ENCODE measurements around the gene TFRC.
"Not testable (repeated sequence)": the region's sequence is repeated elsewhere in the genome, so short reads cannot be mapped to it uniquely, and the experiment has no call there.

TFRC gene

DNA sequence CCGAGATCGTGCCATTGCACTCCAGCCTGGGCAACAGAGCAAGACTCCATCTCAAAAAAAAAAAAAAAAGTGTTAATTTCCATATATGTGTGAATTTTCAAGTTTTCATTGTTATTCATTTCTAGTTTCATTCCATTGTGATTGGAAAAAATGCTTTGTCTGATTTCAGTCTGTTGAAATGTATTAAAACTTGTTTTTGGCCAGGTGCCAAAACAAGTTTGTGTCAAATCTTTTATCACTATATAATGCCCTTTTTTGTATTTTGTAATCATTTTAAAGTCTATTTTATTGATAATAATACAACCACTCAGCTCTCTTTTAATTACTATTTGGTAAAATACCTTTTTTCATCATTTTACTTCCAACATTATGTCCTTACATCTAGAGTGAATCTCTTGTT lies 42.5 kb downstream of the TFRC start:
- H3K9ac ChIP-seq (ENCODE audit: low read length): no peak overlapping the region
- H3K4me1 ChIP-seq (ENCODE audit: control insufficient read depth, low read depth, low read length): no peaks in the 10 kb centered on the region
- no peak overlapping the region for H3K27ac ChIP-seq (ENCODE audit: low read length)
- H3K9me3 ChIP-seq (ENCODE audit: control insufficient read depth, low read depth, low read length): no peaks in the 10 kb centered on the region
- no peaks in the 10 kb centered on the region for H3K36me3 ChIP-seq (ENCODE audit: control insufficient read depth, low read depth, low read length)
- no peak overlapping the region for H3K4me3 ChIP-seq (ENCODE audit: low read length)
- no peaks in the 10 kb centered on the region for H3K27me3 ChIP-seq (ENCODE audit: control insufficient read depth, insufficient read depth, low read length)

- H3K27me3 ChIP-seq (ENCODE audit: control insufficient read depth, insufficient read depth, low read length); H3K36me3 ChIP-seq (ENCODE audit: control insufficient read depth, low read depth, low read length); H3K4me3 ChIP-seq (ENCODE audit: low read length); H3K9ac ChIP-seq (ENCODE audit: low read length); H3K27ac ChIP-seq (ENCODE audit: low read length); H3K4me1 ChIP-seq (ENCODE audit: control insufficient read depth, low read depth, low read length); H3K9me3 ChIP-seq (ENCODE audit: control insufficient read depth, low read depth, low read length): not testable (repeated sequence)
These were observed 55.8 kb downstream of the TFRC start for GRCh38 chr3:196026059-196026458.

DNA sequence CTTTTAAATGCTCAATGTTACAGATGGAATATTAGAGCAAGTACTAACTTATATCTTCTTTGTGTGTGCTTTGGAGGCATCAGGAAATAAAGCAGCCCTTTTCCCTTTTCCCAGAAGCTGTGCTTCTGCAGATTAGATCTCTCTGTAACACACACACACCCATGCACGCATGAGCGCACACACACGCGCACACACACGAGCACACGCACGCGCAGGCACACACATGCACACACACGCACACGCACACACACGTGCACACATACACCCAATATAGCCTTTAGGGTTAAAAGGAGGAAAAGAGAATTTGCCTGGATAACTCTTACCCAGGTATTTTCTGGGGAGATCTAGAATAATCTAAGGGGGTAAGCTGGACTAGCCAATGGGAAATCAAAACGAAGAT lies 56.9 kb downstream of the TFRC start:
- no peak overlapping the region for H3K27ac ChIP-seq (ENCODE audit: low read length)
- no peaks in the 10 kb centered on the region for H3K36me3 ChIP-seq (ENCODE audit: control insufficient read depth, low read depth, low read length)
- H3K9me3 ChIP-seq (ENCODE audit: control insufficient read depth, low read depth, low read length): no peaks in the 10 kb centered on the region
- H3K4me3 ChIP-seq (ENCODE audit: low read length): no peak overlapping the region
- H3K4me1 ChIP-seq (ENCODE audit: control insufficient read depth, low read depth, low read length): no peaks in the 10 kb centered on the region
- no peak overlapping the region for H3K9ac ChIP-seq (ENCODE audit: low read length)
- H3K27me3 ChIP-seq (ENCODE audit: control insufficient read depth, insufficient read depth, low read length): no peaks in the 10 kb centered on the region

- Histone ChIP-seq H3K9ac (ENCODE audit: low read length) (no peak overlapping the region), H3K4me3 (ENCODE audit: low read length) (no peak overlapping the region), H3K4me1 (ENCODE audit: control insufficient read depth, low read depth, low read length) (no peaks in the 10 kb centered on the region), H3K9me3 (ENCODE audit: control insufficient read depth, low read depth, low read length) (no peaks in the 10 kb centered on the region), H3K27ac (ENCODE audit: low read length) (no peak overlapping the region), H3K36me3 (ENCODE audit: control insufficient read depth, low read depth, low read length) (no peaks in the 10 kb centered on the region), H3K27me3 (ENCODE audit: control insufficient read depth, insufficient read depth, low read length) (no peaks in the 10 kb centered on the region)
These were observed 57.9 kb downstream of the TFRC start for GRCh38 chr3:196023947-196024346.

- H3K9ac ChIP-seq (ENCODE audit: low read length); H3K4me1 ChIP-seq (ENCODE audit: control insufficient read depth, low read depth, low read length); H3K27ac ChIP-seq (ENCODE audit: low read length); H3K9me3 ChIP-seq (ENCODE audit: control insufficient read depth, low read depth, low read length); H3K4me3 ChIP-seq (ENCODE audit: low read length); H3K27me3 ChIP-seq (ENCODE audit: control insufficient read depth, insufficient read depth, low read length); H3K36me3 ChIP-seq (ENCODE audit: control insufficient read depth, low read depth, low read length): not testable (repeated sequence)
These were observed 59.4 kb downstream of the TFRC start for GRCh38 chr3:196022499-196022878.

GRCh38 chr3:196020373-196020772 lies 61.5 kb downstream of the TFRC start:
- Histone ChIP-seq H3K4me3 (ENCODE audit: low read length) (no peak overlapping the region), H3K4me1 (ENCODE audit: control insufficient read depth, low read depth, low read length) (no peaks in the 10 kb centered on the region), H3K9me3 (ENCODE audit: control insufficient read depth, low read depth, low read length) (no peaks in the 10 kb centered on the region), H3K27ac (ENCODE audit: low read length) (no peak overlapping the region), H3K36me3 (ENCODE audit: control insufficient read depth, low read depth, low read length) (no peaks in the 10 kb centered on the region), H3K9ac (ENCODE audit: low read length) (no peak overlapping the region), H3K27me3 (ENCODE audit: control insufficient read depth, insufficient read depth, low read length) (no peaks in the 10 kb centered on the region)

DNA sequence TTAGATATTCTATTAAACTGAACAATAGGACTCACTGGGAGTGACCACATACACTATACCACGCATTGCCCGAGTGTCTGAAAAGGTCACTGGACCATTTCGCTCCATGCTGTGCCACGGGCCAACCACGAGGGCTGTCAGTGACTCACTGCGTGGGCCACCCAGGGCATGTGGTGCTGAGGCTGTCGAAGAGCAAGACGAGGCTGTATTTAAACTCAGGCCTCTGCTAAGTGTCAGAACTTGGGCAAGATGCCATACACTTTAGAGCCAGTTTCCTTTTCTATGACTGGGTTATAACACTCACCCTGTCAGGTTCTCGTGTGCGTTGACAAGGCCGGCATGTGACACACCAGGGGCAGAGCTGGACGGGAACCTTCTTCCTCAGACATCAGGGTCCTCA lies 62.3 kb downstream of the TFRC start:
- H3K36me3 ChIP-seq (ENCODE audit: control insufficient read depth, low read depth, low read length); H3K27me3 ChIP-seq (ENCODE audit: control insufficient read depth, insufficient read depth, low read length); H3K9me3 ChIP-seq (ENCODE audit: control insufficient read depth, low read depth, low read length); H3K4me3 ChIP-seq (ENCODE audit: low read length); H3K27ac ChIP-seq (ENCODE audit: low read length); H3K4me1 ChIP-seq (ENCODE audit: control insufficient read depth, low read depth, low read length); H3K9ac ChIP-seq (ENCODE audit: low read length): not testable (repeated sequence)

DNA sequence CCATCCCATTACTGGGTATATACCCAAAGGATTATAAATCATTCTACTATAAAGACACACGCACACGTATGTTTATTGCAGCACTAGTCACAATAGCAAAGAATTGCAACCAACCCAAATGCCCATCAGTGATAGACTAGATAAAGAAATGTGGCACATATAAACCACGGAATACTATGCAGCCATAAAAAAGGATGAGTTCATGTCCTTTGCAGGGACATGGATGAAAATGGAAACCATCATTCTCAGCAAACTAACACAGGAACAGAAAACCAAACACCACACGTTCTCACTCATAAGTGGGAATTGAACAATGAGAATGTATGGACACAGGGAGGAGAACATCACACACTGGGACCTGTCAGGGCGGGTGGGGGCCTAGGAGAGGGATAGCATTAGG lies 63.7 kb downstream of the TFRC start:
- not testable (repeated sequence) for H3K4me3 ChIP-seq (ENCODE audit: low read length); H3K27ac ChIP-seq (ENCODE audit: low read length); H3K9me3 ChIP-seq (ENCODE audit: control insufficient read depth, low read depth, low read length); H3K4me1 ChIP-seq (ENCODE audit: control insufficient read depth, low read depth, low read length); H3K9ac ChIP-seq (ENCODE audit: low read length); H3K36me3 ChIP-seq (ENCODE audit: control insufficient read depth, low read depth, low read length); H3K27me3 ChIP-seq (ENCODE audit: control insufficient read depth, insufficient read depth, low read length)

- H3K27ac ChIP-seq (ENCODE audit: low read length): no peak overlapping the region
- no peak overlapping the region for H3K9ac ChIP-seq (ENCODE audit: low read length)
- no peaks in the 10 kb centered on the region for H3K4me1 ChIP-seq (ENCODE audit: control insufficient read depth, low read depth, low read length)
- no peaks in the 10 kb centered on the region for H3K9me3 ChIP-seq (ENCODE audit: control insufficient read depth, low read depth, low read length)
- H3K4me3 ChIP-seq (ENCODE audit: low read length): no peak overlapping the region
- H3K36me3 ChIP-seq (ENCODE audit: control insufficient read depth, low read depth, low read length): no peaks in the 10 kb centered on the region
- H3K27me3 ChIP-seq (ENCODE audit: control insufficient read depth, insufficient read depth, low read length): no peaks in the 10 kb centered on the region
These were observed 65.4 kb downstream of the TFRC start for GRCh38 chr3:196016485-196016884.

DNA sequence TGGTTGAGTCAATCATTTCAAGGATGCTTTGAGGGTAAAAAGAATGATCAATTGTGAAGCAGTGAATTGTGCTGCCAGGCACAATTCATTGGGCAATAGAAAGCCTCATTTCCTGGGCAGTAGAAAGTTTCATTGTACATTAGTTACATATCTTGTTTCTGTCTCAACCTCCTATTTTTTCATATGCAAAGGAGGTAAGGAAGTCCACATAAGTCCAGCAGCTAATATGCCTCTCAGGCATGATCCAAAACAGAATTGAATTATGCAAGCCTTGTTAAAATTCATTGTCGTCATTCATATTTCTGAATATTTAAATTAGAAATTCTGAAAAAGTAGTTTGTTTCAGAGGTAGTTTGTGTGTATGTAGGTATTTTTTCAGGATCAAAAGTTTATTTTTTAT lies 65.8 kb downstream of the TFRC start:
- Histone ChIP-seq H3K4me3 (ENCODE audit: low read length) (no peak overlapping the region), H3K36me3 (ENCODE audit: control insufficient read depth, low read depth, low read length) (no peaks in the 10 kb centered on the region), H3K27me3 (ENCODE audit: control insufficient read depth, insufficient read depth, low read length) (no peaks in the 10 kb centered on the region), H3K4me1 (ENCODE audit: control insufficient read depth, low read depth, low read length) (no peaks in the 10 kb centered on the region), H3K9me3 (ENCODE audit: control insufficient read depth, low read depth, low read length) (no peaks in the 10 kb centered on the region), H3K27ac (ENCODE audit: low read length) (no peak overlapping the region), H3K9ac (ENCODE audit: low read length) (no peak overlapping the region)

- Histone ChIP-seq H3K27ac (ENCODE audit: low read length) (no peak overlapping the region), H3K4me3 (ENCODE audit: low read length) (no peak overlapping the region), H3K4me1 (ENCODE audit: control insufficient read depth, low read depth, low read length) (no peaks in the 10 kb centered on the region), H3K9ac (ENCODE audit: low read length) (no peak overlapping the region), H3K36me3 (ENCODE audit: control insufficient read depth, low read depth, low read length) (no peaks in the 10 kb centered on the region), H3K9me3 (ENCODE audit: control insufficient read depth, low read depth, low read length) (no peaks in the 10 kb centered on the region), H3K27me3 (ENCODE audit: control insufficient read depth, insufficient read depth, low read length) (no peaks in the 10 kb centered on the region)
These were observed 68.1 kb downstream of the TFRC start for GRCh38 chr3:196013587-196014487.

GRCh38 chr3:196012941-196013476 lies 68.9 kb downstream of the TFRC start:
- no peak overlapping the region for H3K4me3 ChIP-seq (ENCODE audit: low read length)
- H3K36me3 ChIP-seq (ENCODE audit: control insufficient read depth, low read depth, low read length): no peaks in the 10 kb centered on the region
- no peak overlapping the region for H3K27ac ChIP-seq (ENCODE audit: low read length)
- no peaks in the 10 kb centered on the region for H3K27me3 ChIP-seq (ENCODE audit: control insufficient read depth, insufficient read depth, low read length)
- H3K4me1 ChIP-seq (ENCODE audit: control insufficient read depth, low read depth, low read length): no peaks in the 10 kb centered on the region
- no peaks in the 10 kb centered on the region for H3K9me3 ChIP-seq (ENCODE audit: control insufficient read depth, low read depth, low read length)
- no peak overlapping the region for H3K9ac ChIP-seq (ENCODE audit: low read length)

Data from iPS-18a (cell line).